Measurements from ENCODE around the gene CRHR1. TPM values are rescaled to one million over a fixed set of nuclear protein-coding genes. Genes with fewer than 3 reads are reported as not detected.

The CRHR1 gene
- total RNA-seq, 1 experiment from 2014 or later = not detected

GRCh38 chr17:45848405-45848804 lies 64.3 kb downstream of the CRHR1 start:
- H3K4me1 ChIP-seq (replicated peaks; ENCODE audit: insufficient read depth) = no peaks in the 10 kb centered on the region
- H3K27me3 ChIP-seq (ENCODE audit: insufficient read depth, low read depth) = peaks cover 92% of the 10 kb centered on the region
- H3K9me3 ChIP-seq (ENCODE audit: insufficient read depth, low read depth) = no peaks in the 10 kb centered on the region
- intact Hi-C loops (cut with micrococcal nuclease; ENCODE audit: unreplicated experiment) = no loop called here
- H3K9me2 ChIP-seq (ENCODE audit: insufficient read depth) = no peaks in the 10 kb centered on the region
- BruUV-seq (replicated peaks) = no TSS peak
- no peak for TF ChIP-seq EZH2 (IDR thresholded peaks at IDR 0.05; ENCODE audit: low read depth)
- TF ChIP-seq CTCF (conservative IDR thresholded peaks at IDR 0.05) = no peak
- no peaks in the 10 kb centered on the region for H3K36me3 ChIP-seq (ENCODE audit: low read depth)
- no peak overlapping the region for H2AFZ ChIP-seq
- no peaks in the 10 kb centered on the region for H4K20me1 ChIP-seq (ENCODE audit: insufficient read depth)
- POLR2A ChIA-PET (ENCODE audit: unreplicated experiment) = no interaction called here
- DNase-seq = no peak
- no peaks in the 10 kb centered on the region for H3K79me2 ChIP-seq (ENCODE audit: low read depth)
- H3K4me3 ChIP-seq = no peak overlapping the region
- H3F3A ChIP-seq (ENCODE audit: insufficient read depth, low read depth) = no peaks in the 10 kb centered on the region
- H3K27ac ChIP-seq = no peak overlapping the region
- CTCF ChIA-PET = no interaction called here
- no peak overlapping the region for H3K4me2 ChIP-seq

GRCh38 chr17:45848868-45849535 lies 64.9 kb downstream of the CRHR1 start:
- no peaks in the 10 kb centered on the region for H3K79me2 ChIP-seq (ENCODE audit: low read depth)
- H3K27ac ChIP-seq = no peak overlapping the region
- H3K4me3 ChIP-seq = no peak overlapping the region
- no peak for DNase-seq
- BruUV-seq (replicated peaks) = no TSS peak
- TF ChIP-seq CTCF (conservative IDR thresholded peaks at IDR 0.05) = no peak
- TF ChIP-seq EZH2 (IDR thresholded peaks at IDR 0.05; ENCODE audit: low read depth) = no peak
- no peaks in the 10 kb centered on the region for H3K36me3 ChIP-seq (ENCODE audit: low read depth)
- no peak overlapping the region for H3K4me2 ChIP-seq
- no peaks in the 10 kb centered on the region for H3K4me1 ChIP-seq (replicated peaks; ENCODE audit: insufficient read depth)
- intact Hi-C loops (cut with micrococcal nuclease; ENCODE audit: unreplicated experiment) = no loop called here
- no peaks in the 10 kb centered on the region for H4K20me1 ChIP-seq (ENCODE audit: insufficient read depth)
- no peaks in the 10 kb centered on the region for H3K9me2 ChIP-seq (ENCODE audit: insufficient read depth)
- ChIA-PET POLR2A (ENCODE audit: unreplicated experiment) (no interaction called here), CTCF (no interaction called here)
- no peaks in the 10 kb centered on the region for H3K9me3 ChIP-seq (ENCODE audit: insufficient read depth, low read depth)
- no peaks in the 10 kb centered on the region for H3F3A ChIP-seq (ENCODE audit: insufficient read depth, low read depth)
- H3K27me3 ChIP-seq (ENCODE audit: insufficient read depth, low read depth) = peaks cover 92% of the 10 kb centered on the region
- H2AFZ ChIP-seq = no peak overlapping the region

GRCh38 chr17:45849536-45849990 lies 65.4 kb downstream of the CRHR1 start:
- Histone ChIP-seq H3K9me2 (ENCODE audit: insufficient read depth) (no peaks in the 10 kb centered on the region), H3K4me3 (no peak overlapping the region), H3K4me1 (replicated peaks; ENCODE audit: insufficient read depth) (no peaks in the 10 kb centered on the region), H3K36me3 (ENCODE audit: low read depth) (no peaks in the 10 kb centered on the region), H3K9me3 (ENCODE audit: insufficient read depth, low read depth) (no peaks in the 10 kb centered on the region), H4K20me1 (ENCODE audit: insufficient read depth) (no peaks in the 10 kb centered on the region), H3K4me2 (no peak overlapping the region), H3F3A (ENCODE audit: insufficient read depth, low read depth) (no peaks in the 10 kb centered on the region), H2AFZ (no peak overlapping the region), H3K27ac (no peak overlapping the region), H3K27me3 (ENCODE audit: insufficient read depth, low read depth) (peaks cover 90% of the 10 kb centered on the region), H3K79me2 (ENCODE audit: low read depth) (no peaks in the 10 kb centered on the region)
- no TSS peak for BruUV-seq (replicated peaks)
- CTCF ChIA-PET = no interaction called here
- TF ChIP-seq CTCF (conservative IDR thresholded peaks at IDR 0.05) = no peak
- TF ChIP-seq EZH2 (IDR thresholded peaks at IDR 0.05; ENCODE audit: low read depth) = no peak
- DNase-seq = no peak
- POLR2A ChIA-PET (ENCODE audit: unreplicated experiment) = no interaction called here
- intact Hi-C loops (cut with micrococcal nuclease; ENCODE audit: unreplicated experiment) = no loop called here
